Measurements from ENCODE around the gene ZNF263.
A peak's percentile ranks its signal among the peaks of the same experiment; 100 is the strongest.
"Not testable (repeated sequence)": the region's sequence is repeated elsewhere in the genome, so short reads cannot be mapped to it uniquely, and the experiment has no call there.

Gene ZNF263

GRCh38 chr16:3268294-3268693 is 15.0 kb upstream of the ZNF263 start:
- no peak for DNase-seq (ENCODE audit: low read depth)

DNA sequence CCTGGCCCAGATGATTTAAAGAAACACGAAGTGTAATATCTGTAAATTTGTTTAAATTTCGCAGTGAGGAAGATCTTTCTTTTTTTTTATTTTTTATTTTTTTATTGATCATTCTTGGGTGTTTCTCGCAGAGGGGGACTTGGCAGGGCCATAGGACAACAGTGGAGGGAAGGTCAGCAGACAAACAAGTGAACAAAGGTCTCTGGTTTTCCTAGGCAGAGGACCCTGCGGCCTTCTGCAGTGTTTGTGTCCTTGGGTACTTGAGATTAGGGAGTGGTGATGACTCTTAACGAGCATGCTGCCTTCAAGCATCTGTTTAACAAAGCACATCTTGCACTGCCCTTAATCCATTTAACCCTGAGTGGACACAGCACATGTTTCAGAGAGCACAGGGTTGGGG is 12.6 kb upstream of the ZNF263 start:
- DNase-seq (ENCODE audit: low read depth) = not testable (repeated sequence)

DNA sequence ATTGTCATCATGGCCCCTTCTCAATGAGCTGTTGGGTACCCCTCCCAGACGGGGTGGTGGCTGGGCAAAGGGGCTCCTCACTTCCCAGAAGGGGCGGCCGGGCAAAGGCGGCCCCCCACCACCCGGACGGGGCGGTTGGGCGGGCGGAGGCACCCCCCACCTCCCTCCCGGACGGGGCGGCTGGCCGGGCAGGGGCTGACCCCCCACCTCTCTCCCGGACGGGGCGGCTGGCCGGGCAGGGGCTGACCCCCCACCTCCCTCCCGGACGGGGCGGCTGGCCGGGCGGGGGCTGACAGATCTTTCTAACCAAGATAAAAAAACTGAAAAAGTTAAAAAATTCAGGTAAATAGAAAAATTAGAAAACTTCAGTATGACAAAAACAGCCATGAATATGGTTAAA is 12.0 kb upstream of the ZNF263 start:
- not testable (repeated sequence) for DNase-seq (ENCODE audit: low read depth)

- no peak for DNase-seq (ENCODE audit: low read depth)
These were observed 8.8 kb upstream of the ZNF263 start for GRCh38 chr16:3274490-3274889.

GRCh38 chr16:3274947-3275346 is 8.3 kb upstream of the ZNF263 start:
- DNase-seq (ENCODE audit: low read depth) = no peak

DNA sequence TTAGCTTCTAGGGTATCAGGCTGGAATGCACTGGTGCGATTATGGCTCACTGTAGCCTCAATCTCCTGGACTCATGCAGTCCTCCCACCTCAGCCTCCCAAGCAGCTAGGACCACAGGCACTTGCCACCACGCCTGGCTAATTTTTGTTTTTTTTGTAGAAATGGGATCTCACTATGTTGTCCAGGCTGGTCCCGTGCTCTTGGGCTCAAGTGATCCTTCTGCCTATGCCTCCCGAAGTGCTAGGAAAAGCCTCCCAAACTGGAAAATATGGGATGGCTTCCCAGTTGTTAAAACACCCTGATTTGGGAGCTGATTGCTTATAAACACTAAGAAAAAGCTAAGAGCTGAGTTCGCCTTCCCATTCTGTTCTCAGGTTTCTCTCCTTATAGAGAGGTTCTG is 6.6 kb upstream of the ZNF263 start:
- no peak for DNase-seq (ENCODE audit: low read depth)

DNA sequence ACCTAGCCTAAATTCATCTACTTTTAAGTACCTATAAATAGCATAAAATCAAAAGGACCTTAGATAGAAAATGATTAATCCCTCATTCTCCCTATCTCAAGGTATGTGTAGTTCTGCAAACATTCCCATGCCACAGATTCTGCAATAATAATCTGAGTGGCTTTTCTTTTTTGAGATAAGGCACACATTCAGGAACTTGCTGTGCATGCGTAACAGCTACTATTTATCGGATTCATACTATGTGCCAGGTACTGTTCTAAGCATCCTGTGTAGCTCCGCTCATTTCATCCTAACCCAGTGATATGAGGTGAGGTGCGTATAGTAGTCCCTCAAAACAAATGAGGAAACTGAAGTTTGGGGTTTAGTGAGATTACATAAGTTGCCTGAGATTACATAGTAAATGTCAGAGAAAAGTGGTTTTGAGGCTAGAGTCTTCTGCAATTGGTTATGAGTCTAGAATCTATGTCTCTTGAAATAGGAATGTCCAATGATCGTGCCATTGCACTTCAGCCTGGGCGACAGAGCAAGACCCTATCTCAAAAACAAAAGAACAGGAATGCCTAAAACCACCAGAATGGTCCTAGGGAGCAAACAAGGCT is 2.0 kb upstream of the ZNF263 start:
- DNase-seq (ENCODE audit: low read depth) = no peak

DNA sequence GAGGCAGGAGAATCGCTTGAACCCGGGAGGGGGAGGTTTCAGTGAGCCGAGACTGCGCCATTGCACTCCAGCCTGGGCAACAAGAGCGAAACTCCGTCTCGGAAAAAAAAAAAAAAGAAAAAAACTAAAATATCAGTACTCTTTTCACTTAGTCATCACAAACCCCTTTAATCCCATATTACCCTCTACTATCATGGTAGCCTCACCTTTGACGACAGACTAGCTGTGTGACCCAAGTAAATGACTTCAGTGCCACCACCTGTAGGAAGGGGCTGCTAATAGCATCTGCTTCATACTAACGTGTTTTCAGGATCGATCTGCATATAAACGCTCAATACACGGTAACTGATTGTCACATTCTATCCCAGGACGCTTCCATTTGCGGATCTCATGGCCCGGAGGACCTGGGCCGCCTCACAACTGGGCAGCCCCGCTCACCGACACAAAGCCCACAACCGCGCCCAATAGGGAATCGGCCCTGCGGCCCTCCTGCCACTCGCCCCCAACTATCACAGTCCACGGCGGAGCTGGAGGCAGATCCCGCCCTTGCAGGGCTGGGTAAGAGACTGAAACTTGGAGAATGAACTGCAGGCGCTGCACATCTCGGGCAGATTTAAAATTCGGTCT is 1.1 kb upstream of the ZNF263 start:
- DNase-seq (ENCODE audit: low read depth) = no peak

DNA sequence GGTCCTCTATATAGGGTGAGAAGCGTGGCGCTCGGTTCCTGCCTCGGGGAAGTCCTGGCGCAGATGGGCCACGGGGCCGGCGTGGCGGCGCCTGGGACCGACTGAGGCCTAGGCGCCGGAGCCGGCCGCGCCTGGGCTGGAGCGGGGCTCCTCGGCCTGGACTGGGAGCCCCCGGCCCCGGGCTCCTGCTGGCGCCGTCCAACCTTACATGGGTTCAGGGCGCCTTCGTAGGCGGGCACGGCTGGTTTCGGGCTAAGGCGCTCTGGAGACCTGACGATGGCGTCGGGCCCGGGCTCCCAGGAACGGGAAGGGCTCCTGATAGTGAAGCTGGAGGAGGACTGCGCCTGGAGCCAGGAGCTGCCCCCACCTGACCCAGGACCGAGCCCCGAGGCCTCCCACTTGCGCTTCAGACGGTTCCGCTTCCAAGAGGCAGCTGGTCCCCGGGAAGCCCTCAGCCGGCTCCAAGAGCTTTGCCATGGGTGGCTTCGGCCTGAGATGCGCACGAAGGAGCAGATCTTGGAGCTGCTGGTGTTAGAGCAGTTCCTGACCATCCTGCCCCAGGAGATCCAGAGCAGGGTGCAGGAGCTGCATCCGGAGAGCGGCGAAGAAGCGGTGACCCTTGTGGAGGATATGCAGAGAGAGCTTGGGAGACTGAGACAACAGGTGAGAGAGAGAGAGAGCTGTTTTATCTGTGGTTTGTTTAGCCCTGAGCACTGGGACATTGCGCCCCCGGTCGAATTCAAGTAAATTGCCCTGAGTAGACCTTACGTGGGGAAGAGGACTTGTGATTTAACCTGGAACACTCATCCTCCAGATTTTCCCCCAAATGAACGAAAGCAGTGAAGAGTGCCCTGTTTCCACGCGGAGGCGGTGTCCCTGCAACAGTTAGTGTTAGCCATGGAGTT is 504 bp downstream of the ZNF263 start:
- DNase-seq (ENCODE audit: low read depth) = no peak

DNA sequence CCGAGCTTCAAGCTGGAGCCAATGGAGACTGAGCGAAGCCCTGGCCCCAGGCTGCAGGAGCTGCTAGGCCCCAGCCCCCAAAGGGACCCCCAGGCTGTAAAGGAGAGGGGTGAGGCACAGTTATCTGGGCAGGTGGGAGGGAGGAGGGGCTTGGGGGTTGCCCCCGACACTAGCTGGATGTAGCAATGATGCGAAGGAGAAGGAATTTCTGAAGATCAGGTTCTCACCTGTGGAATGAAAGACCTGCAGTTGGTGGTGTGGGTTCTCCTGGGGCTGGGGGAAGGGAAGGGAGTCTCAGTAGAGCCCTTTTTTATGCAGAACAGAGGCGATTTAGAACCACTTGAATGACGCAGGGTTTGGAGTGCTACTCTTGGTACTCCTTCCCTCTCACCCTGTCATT is 1.8 kb downstream of the ZNF263 start:
- no peak for DNase-seq (ENCODE audit: low read depth)

DNA sequence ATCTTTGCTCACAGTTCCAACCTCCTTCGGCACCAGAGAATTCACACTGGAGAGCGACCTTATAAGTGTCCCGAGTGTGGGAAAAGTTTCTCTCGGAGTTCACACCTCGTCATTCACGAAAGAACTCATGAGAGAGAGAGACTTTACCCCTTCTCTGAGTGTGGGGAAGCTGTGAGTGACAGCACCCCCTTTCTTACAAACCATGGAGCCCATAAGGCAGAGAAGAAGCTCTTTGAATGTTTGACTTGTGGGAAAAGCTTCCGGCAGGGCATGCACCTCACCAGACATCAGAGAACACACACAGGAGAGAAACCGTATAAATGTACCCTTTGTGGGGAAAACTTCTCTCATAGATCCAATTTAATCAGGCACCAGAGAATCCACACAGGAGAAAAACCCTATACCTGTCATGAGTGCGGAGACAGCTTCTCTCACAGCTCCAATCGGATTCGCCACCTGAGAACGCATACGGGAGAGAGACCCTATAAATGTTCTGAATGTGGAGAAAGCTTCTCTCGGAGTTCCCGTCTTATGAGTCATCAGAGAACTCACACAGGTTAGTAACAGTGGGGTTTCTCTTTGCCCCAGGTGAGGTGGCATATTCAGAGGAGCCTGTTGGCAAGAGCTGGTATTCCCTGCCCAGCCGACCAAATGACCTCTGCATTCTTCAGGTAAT is 6.8 kb downstream of the ZNF263 start:
- DNase-seq (ENCODE audit: low read depth) = no peak

GRCh38 chr16:3292604-3293003 is 9.3 kb downstream of the ZNF263 start:
- no peak for DNase-seq (ENCODE audit: low read depth)

- DNase-seq (ENCODE audit: low read depth) = no peak
These were observed 11.9 kb downstream of the ZNF263 start for GRCh38 chr16:3295209-3295608.

DNA sequence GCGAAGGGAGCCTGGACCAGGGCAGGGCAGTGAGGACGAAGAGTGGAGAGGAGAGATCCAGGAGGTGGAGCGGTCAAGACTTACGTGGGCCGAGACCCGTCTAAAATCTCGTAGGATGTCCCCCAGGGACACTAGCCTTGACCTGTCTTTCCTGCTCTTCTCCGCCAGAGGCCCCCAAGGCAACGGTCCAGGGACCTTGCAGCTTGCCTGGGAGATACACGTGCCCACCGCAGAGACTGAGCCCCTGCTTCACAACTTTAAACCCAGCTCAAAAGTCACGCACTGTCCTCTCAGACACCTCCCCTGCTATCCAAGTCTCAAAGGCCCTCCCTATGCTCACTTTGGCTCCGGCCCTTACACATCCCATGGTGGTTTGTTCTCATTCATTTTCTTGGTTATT is 12.5 kb downstream of the ZNF263 start:
- no peak for DNase-seq (ENCODE audit: low read depth)

- no peak for DNase-seq (ENCODE audit: low read depth)
These were observed 21.1 kb downstream of the ZNF263 start for GRCh38 chr16:3304370-3304769.

DNA sequence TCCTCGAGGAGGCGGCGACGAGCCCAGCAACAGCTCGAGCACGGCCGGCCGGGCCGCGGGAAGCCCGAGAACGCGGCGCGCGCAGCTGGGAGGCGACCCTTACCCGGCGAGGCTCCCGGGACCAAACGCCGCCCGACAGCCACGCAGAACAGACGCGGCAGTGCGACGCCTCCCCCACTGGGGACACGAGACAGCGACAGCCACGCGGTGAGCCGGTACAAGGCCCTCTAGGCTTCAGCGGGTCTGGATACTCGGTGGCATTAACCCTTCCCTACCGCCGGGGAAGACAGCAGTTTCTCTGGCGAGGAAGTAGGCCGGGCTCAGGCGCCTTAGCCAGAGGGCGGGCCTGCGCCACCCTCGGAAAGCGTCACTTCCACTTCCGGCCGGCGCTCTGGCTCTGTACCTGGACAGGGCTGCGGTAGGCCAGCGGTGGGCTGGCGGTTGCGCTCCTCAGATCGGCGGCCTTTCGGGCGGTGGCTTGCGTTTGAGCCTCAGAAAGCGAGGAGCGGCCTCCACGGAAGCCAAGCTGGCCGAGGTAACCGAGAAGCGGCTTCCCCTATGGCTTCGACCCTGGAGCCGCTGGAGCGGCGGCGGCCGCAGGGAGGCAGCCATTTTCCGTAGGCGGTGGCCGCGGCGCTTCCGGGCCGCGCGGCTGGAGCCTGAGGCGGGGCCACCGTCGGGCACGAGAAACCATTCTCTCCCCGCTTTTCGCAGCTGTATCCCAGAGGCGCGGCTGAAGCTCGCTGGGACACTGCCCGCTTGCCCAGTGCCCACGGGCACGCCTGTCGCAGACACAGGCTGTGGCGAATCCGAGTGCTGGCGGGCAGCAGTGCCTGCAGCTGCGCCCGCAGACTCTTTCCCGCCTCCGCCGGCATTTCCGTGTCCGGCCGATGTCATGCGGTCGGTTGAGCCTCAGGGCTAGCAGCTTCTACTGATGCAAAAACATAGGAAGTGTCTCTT is 22.1 kb downstream of the ZNF263 start, which contains the start of the genes TIGD7 and ZNF75A:
TSS of gene TIGD7 (minus strand) at position 322 of the 960 bp plus-strand sequence. CDS start 4,816 bp downstream, outside the sequence.
TSS of gene ZNF75A (plus strand) at position 389 of the 960 bp plus-strand sequence. CDS start 2,932 bp downstream, outside the sequence.
- DNase-seq (ENCODE audit: low read depth) = peak; percentile 61

GRCh38 chr16:3306078-3306477 is 22.8 kb downstream of the ZNF263 start:
- DNase-seq (ENCODE audit: low read depth) = no peak

DNA sequence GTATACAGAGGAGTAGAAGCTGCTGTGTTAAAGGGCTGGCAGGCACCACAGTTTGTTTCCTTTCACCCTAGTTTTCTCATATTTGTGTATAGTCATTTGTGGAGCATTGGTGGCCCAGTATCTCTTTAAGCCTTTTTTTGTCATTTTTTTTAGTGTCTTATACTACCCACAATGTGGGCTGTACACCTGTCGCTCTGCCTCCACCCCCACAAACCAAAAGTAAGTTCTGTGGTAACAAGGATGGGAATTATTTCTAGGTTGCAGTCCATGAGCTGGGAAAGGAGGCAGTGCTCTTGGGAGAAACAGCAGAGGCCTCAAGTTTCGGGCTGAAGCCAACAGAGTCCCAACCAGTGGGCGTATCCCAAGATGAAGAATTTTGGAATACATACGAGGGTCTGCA is 28.2 kb downstream of the ZNF263 start:
- DNase-seq (ENCODE audit: low read depth) = no peak

DNA sequence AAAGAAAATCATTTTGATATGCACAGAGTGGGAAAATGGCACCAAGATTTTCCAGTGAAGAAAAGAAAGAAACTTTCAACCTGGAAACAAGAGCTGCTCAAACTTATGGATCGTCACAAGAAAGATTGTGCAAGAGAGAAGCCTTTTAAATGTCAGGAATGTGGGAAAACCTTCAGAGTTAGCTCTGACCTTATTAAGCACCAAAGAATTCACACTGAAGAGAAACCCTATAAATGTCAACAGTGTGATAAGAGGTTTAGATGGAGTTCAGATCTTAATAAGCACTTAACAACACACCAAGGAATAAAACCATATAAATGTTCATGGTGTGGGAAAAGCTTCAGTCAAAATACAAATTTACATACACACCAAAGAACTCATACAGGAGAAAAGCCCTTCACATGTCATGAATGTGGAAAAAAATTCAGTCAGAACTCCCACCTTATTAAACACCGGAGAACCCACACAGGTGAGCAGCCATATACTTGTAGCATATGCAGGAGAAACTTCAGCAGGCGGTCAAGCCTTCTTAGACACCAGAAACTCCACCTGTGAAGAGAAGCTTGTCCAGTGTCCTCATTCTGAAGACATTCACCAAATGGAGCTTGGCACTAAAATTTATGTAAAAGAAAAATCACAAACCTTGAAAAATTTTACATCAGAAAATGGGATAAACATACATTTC is 34.2 kb downstream of the ZNF263 start:
- no peak for DNase-seq (ENCODE audit: low read depth)

DNA sequence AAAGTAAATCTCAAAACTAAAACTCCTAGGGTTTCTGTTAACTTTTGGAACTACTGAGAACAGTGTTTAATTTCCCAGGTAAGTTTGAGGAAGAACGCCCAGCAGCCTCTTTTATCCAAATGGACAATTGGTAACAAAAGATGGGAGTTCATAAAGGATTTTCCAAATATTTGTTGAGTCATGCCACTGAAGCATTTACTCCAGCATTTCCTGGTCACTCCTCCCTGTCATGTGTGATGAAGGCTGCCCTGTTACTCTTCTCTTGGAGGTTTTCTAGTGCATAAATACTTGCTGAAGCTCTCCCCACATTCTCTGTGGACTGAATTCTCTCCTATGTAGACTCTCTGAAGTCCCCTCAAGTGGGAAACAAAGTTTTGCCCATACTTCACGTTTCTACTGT is 38.5 kb downstream of the ZNF263 start:
- DNase-seq (ENCODE audit: low read depth) = no peak

- DNase-seq (ENCODE audit: low read depth) = no peak
These were observed 44.2 kb downstream of the ZNF263 start for GRCh38 chr16:3327514-3327913.
